ENCODE measurements around the gene SLC9A1. TPM values are rescaled to one million over a fixed set of nuclear protein-coding genes. Genes with fewer than 3 reads are reported as not detected.

SLC9A1 gene
- total and polyA plus RNA-seq, 2 of the 8 experiments (the other 6 are each of a cell fraction or from before 2014, with no cell fraction given) = 11.3 to 25.1 TPM

GRCh38 chr1:27118440-27118689, 36.6 kb downstream of the SLC9A1 start (continued):
- TF ChIP-seq CHD7 (IDR thresholded peaks at IDR 0.05; ENCODE audit: insufficient replicate concordance, low read length) (no peak), ZNF274 (IDR thresholded peaks at IDR 0.05; ENCODE audit: borderline replicate concordance, extremely low read depth, low read length) (no peak), HDAC6 (IDR thresholded peaks at IDR 0.05; ENCODE audit: low read depth, low read length) (no peak), CEBPB (IDR thresholded peaks at IDR 0.05; ENCODE audit: low read depth, low read length) (no peak), GTF2F1 (IDR thresholded peaks at IDR 0.05; ENCODE audit: borderline replicate concordance, low read depth, low read length) (no peak), RFX5 (IDR thresholded peaks at IDR 0.05; ENCODE audit: borderline replicate concordance, low read depth, low read length) (no peak), E2F6 (IDR thresholded peaks at IDR 0.05) (no peak), SIX5 (IDR thresholded peaks at IDR 0.05; ENCODE audit: low read depth, low read length) (no peak), POU5F1 (IDR thresholded peaks at IDR 0.05; ENCODE audit: low read depth, low read length) (no peak), SP4 (IDR thresholded peaks at IDR 0.05; ENCODE audit: low read length) (no peak), YY1 (IDR thresholded peaks at IDR 0.05; ENCODE audit: low read depth, low read length) (no peak), KDM1A (IDR thresholded peaks at IDR 0.05; ENCODE audit: borderline replicate concordance, low read length) (no peak), TAF7 (optimal IDR thresholded peaks at IDR 0.05; ENCODE audit: borderline replicate concordance, low read depth, low read length) (no peak)

All from H1 (cell line).